HG02840 (cell line): ENCODE measurements around the gene UNC80.

Experiments used
- ATAC-seq: cut with Tn5 transposase; IDR thresholded peaks from one replicate; pipeline ENCODE4 v1.9.1; 2021; ENCODE audit warnings: mild to moderate bottlenecking, moderate library complexity, moderate number of reproducible peaks; ENCODE audit not compliant: unreplicated experiment, low FRiP score

The UNC80 gene

DNA sequence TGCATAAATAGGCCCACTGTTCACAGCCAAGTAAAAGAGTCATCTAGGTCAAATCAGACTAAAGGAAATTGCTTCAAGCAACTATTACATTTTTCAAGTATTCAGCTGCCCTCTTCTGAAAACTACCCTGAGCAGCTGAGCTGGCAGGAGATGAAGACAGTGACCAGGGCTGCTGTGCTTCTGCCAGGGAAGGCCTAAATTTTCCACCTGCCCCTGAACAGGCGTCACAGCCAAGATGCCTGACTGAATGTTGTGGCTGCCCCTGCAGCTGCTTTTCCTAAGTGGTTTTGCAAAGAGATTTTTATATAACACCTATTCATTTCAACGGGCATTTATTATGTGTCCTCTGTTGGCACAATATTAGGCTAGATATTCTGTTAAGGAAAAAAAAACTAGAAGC lies 134.1 kb downstream of the UNC80 start:
- ATAC-seq, result no peak

GRCh38 chr2:209907746-209908145 lies 136.1 kb downstream of the UNC80 start:
- no peak for ATAC-seq

DNA sequence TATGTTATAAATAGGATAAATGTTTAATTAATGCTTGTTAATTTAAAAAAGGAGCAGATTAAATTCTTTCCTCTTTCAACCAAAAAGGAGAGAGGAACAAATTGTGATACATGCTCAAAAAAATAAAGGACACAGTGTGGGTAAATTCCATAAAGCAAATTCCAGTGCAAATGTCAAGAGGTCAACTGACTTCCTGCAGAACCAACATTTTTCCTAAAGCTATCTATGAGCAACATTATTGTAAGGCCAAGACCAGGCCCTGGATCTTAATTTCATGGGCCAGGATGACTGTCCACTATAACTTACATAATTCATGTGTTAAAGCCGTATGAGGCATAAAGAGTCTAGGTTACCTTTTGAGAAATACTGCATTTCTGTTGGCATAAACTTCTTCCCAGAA lies 136.9 kb downstream of the UNC80 start:
- ATAC-seq, result no peak

DNA sequence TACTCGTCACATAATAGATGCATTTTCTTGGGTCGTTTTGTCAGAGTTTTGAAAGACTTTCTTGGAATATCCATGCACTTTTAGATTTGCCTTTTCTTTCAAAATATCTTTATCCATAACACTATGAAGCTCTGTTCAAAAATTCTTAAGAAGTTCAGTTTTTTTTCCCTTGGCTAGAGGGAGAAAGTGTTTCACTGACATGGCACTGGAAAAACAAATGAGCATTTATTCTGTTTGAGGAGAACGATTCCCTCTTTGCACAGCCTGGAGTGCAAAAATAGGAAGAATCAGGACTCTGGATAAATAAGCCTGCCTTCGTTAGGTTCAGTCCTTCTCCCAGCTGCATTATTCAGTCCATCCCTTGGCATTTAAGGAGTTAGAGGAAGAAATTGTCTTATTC lies 139.9 kb downstream of the UNC80 start:
- no peak for ATAC-seq

DNA sequence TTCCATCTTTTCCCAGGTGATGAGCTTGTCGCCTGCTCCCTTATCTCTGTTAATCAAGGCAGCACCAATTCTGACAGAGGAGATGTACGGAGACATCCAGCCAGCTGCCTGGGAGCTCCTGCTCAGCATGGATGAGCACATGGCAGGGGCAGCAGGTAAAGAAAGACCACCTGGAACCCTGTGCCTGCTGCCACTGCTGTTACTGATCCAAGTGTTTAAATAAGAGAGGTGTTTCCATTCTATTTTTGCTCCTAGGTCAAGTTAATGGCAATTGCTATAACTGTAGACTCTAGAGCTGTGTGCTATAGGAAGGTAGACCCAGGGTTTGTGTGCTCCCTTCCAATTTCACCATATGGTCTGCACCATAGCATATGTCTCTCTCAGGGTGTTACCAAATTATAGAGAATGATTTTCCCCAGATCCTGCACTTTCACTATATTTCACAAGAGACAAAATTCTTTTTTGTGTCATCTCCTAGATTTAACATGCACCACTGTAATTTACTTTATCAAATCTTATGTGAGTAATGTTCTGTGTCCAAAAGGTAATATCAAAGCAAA lies 142.2 kb downstream of the UNC80 start:
- ATAC-seq, result no peak

GRCh38 chr2:209917154-209917771 lies 145.6 kb downstream of the UNC80 start:
- ATAC-seq, result no peak

DNA sequence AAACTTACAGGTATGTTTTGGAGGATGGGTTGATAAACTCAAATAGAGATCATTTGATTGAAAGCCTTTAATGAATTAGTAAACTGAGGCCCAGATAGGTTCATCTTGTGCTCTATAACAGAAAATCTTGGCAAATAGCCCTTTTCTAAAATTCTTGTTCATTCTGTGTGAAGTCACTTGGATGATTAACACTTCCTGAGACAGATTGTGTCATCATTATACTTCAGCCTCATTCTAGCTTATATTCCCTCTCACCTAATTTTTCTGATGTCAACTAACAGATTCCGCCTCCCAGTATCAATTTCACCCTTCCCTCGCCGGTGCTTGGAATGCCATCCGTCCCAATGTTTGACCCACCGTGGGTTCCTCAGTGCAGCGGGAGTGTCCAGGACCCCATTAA lies 146.6 kb downstream of the UNC80 start:
- no peak for ATAC-seq

DNA sequence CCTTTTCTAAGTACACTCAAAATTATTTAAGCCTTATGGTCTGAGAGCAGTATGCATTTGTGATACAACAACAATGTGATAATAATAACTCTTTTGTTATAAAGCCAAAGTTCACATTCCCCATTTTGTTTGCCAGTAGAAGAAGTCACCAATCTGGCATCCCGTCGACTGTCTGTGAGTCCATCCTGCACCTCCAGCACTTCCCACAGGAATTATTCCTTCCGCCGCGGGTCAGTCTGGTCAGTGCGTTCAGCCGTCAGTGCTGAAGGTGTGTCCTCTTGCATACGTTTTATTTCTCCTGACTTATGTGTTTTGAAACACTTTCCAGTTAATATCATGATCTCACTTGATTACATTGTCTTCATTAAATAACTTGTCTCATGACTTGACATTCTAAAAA lies 150.5 kb downstream of the UNC80 start:
- no peak for ATAC-seq

- no peak for ATAC-seq
These were observed 157.7 kb downstream of the UNC80 start for GRCh38 chr2:209929369-209929768.

DNA sequence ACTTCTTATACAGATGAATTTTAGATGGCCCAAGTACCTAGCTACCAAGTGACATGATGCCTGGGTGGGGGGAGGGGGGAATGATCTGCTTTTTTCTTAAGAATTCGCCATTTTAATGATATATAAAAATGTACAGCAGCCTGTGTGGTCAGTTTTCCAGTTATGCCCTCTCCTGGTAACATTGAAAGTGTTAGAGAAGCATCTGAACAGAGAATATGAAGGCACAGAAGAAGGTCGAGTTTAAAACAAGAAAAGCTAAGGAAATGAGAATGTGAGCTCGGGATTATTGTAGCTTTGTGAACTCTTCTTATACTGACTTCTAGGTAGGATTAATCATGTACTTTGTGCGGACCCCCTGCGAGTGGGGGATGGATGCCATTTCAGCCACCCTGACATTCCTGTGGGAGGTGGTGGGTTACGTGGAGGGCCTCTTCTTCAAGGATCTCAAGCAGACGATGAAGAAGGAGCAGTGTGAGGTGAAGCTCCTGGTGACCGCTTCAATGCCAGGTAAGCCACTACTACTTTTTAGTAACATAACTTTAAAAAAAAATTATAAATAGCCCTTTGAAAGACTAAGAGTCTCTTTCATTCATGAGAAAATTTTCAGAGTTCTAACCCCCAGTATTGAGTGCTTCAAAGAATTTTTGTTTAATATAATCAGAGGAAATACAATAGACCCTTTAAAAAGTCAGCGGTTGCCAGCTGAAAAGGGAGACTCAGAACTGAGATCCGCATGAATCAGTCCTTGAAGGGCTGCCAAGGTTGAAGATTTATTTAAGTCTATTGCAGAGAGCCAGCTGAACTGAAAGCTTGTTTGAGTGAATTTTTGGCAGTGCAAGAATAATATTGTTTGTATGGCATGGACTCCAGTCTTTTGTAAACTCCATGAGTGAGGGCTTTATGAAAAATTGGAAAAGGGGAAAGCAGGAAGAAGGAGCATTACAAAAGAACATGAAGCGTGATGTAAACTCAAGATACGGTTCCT lies 162.2 kb downstream of the UNC80 start:
- no peak for ATAC-seq

- no peak for ATAC-seq
These were observed 164.6 kb downstream of the UNC80 start for GRCh38 chr2:209936106-209936666.

DNA sequence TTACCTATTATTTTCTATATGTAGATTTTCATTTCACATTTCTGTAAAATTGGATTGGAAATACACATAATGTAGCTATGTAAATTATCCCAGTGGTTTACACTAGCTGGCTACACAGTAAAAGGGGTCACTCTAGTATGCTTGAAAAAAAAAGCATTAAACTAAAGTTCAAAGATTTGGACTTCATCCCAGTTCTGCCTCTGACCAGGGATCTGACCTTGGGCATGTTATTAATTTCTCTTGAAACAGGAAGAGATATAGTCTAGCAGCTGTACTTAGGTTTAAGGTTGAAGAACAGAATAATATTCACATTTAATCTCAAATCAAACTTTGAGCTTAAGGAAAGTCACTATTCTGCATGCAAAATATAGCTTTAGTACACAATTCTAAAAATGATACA lies 166.3 kb downstream of the UNC80 start:
- ATAC-seq, result no peak

- no peak for ATAC-seq
These were observed 167.3 kb downstream of the UNC80 start for GRCh38 chr2:209938906-209939305.

DNA sequence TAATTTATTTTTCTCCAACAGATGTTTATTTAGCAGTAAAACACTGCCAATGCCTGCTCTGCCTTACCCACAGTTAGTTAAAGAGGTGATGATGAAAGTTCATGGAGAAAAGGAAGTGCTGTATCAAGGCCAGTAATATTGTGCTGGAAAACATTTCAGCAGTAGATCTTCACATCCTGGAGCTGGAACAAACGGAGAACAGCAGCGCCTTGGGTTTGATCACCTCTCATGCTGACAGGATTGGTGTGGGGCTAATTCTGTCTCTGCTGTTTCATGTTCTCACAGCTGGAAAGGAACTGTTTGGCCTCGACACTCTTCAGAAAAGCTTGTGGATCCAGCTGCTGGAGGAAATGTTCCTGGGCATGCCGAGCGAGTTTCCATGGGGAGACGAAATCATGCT lies 169.3 kb downstream of the UNC80 start:
- no peak for ATAC-seq

GRCh38 chr2:209942426-209942825 lies 170.8 kb downstream of the UNC80 start:
- ATAC-seq, result no peak

- no peak for ATAC-seq
These were observed 171.4 kb downstream of the UNC80 start for GRCh38 chr2:209942936-209943605.

GRCh38 chr2:209943776-209944175 lies 172.1 kb downstream of the UNC80 start:
- ATAC-seq, result no peak

DNA sequence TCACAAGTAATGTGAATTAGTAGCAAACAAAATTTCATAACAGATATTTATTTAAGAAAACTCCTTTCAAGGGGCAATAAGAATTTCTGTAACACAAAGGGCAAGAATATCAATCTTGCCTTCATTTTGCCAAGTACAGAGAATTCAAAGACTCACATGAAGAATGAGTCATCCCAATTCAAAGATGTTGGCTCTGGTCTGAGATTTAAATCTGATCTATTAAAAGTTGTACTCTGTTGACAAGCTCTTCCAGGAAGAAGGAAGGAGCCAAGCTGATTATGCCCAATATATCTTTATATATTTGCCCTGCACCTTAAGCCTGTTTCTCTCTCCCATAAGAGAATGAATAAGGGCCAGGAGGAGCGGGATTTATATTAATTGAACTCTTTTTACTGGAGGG lies 174.9 kb downstream of the UNC80 start:
- ATAC-seq, result no peak

DNA sequence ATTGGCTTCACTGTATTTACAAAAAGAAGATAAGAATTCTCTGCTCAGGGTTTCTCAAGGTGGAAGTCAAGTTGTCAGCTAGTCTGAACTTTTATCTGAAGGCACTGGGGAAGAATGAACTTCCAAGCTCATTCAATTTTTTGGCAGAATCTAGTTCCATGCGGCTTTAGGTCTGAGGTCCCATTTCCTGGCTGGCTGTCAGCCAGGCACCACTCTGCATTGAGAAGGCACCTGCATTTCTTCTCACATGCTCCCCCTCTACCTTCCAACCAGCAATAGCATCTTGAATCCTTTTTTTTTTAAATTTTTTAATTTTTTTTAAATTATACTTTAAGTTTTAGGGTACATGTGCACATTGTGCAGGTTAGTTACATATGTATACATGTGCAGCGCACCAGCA lies 184.6 kb downstream of the UNC80 start:
- no peak for ATAC-seq

- no peak for ATAC-seq
These were observed 186.4 kb downstream of the UNC80 start for GRCh38 chr2:209958016-209958415.

DNA sequence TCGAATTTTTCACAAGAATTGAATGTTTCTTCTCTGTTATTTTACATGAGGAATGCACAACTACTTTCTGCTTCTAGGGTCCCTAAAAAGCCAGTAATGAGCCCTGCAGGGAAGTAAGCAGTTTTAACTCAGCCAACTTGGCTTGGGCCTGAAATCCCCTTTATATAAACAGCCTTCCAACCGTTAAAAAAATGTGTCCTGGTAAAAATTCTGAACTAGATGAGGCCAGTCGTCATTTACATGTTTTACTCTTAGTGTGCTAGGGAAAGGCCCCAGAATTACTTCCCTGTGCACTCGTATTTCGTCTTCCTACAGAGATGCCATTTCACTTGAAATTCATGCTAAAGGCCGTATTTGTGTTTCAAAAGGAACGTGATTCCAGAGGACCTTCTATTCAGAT lies 188.4 kb downstream of the UNC80 start:
- ATAC-seq, result no peak
